EL (cell line): ENCODE results near the gene FBN1.

ENCODE experiments used
- DNase-seq: peaks from one replicate; pipeline ENCODE4 v3.0.0-alpha.2; 2016

FBN1 gene

GRCh38 chr15:48547286-48547685 lies 98.2 kb downstream of the FBN1 start:
- peak; percentile 67 for DNase-seq

- DNase-seq: no peak
Measured at GRCh38 chr15:48546296-48546695, 99.2 kb downstream of the FBN1 start.

- DNase-seq: peak; percentile 49
Measured at GRCh38 chr15:48544778-48545177, 100.7 kb downstream of the FBN1 start.

- DNase-seq: peak; percentile 92
Measured at GRCh38 chr15:48541341-48542278, 103.9 kb downstream of the FBN1 start.

- DNase-seq: no peak
Measured at GRCh38 chr15:48540756-48541155, 104.8 kb downstream of the FBN1 start.

- DNase-seq: no peak
Measured at GRCh38 chr15:48538941-48539340, 106.6 kb downstream of the FBN1 start.

GRCh38 chr15:48537271-48538113 lies 108.0 kb downstream of the FBN1 start:
- peak; percentile 19 for DNase-seq

- DNase-seq: peak; percentile 49
Measured at GRCh38 chr15:48536681-48537091, 108.8 kb downstream of the FBN1 start.

- DNase-seq: no peak
Measured at GRCh38 chr15:48533982-48534381, 111.5 kb downstream of the FBN1 start.

- no peak for DNase-seq
Measured at GRCh38 chr15:48532946-48533345, 112.6 kb downstream of the FBN1 start.

- DNase-seq: no peak
Measured at GRCh38 chr15:48530528-48530927, 115.0 kb downstream of the FBN1 start.

GRCh38 chr15:48528921-48529320 lies 116.6 kb downstream of the FBN1 start:
- DNase-seq: no peak

GRCh38 chr15:48527517-48527916 lies 118.0 kb downstream of the FBN1 start:
- DNase-seq: no peak

GRCh38 chr15:48522911-48523310 lies 122.6 kb downstream of the FBN1 start:
- no peak for DNase-seq

- DNase-seq: no peak
Measured at GRCh38 chr15:48522123-48522522, 123.4 kb downstream of the FBN1 start.

GRCh38 chr15:48520376-48521155 lies 124.9 kb downstream of the FBN1 start:
- no peak for DNase-seq

- no peak for DNase-seq
Measured at GRCh38 chr15:48516121-48516520, 129.4 kb downstream of the FBN1 start.

GRCh38 chr15:48515500-48515899 lies 130.0 kb downstream of the FBN1 start:
- DNase-seq: no peak

- no peak for DNase-seq
Measured at GRCh38 chr15:48514103-48514816, 131.2 kb downstream of the FBN1 start.

GRCh38 chr15:48510976-48511375 lies 134.5 kb downstream of the FBN1 start:
- no peak for DNase-seq

- DNase-seq: peak; percentile 59
Measured at GRCh38 chr15:48507416-48508065, 138.0 kb downstream of the FBN1 start.

- no peak for DNase-seq
Measured at GRCh38 chr15:48505067-48505466, 140.4 kb downstream of the FBN1 start.
